WTC11 (cell line): ENCODE measurements around the gene PHPT1. TPM values are rescaled to one million over a fixed set of nuclear protein-coding genes. Genes with fewer than 3 reads are reported as not detected.

Experiments used
- ATAC-seq: fragments of 200-7000 bp; cut with Tn5 transposase; 2 replicates; pipeline ENCODE4 v1.10.0; 2021; ENCODE audit warnings: mild to moderate bottlenecking, moderate library complexity
- CTCF ChIA-PET: fragments of 300-600 bp; sonication (Branson Sonifier 250); formaldehyde crosslinking; loops from one replicate; lab custom pipeline; 2021; ENCODE audit warnings: antibody characterized with exemption; lab: Charles Lee
- POLR2A ChIA-PET: fragments of 350-600 bp; sonication (Branson Sonifier 250); formaldehyde crosslinking; loops from one replicate; lab custom pipeline; 2021; ENCODE audit warnings: antibody characterized with exemption; lab: Charles Lee
- DNase-seq: peaks from one replicate; pipeline ENCODE4 v3.0.0; 2021; ENCODE audit warnings: low spot score
- H3K27ac Mint-ChIP-seq: 2 replicates; pipeline ENCODE4 v1.8.0; 2021; ENCODE audit warnings: mixed read lengths
- H3K27me3 Mint-ChIP-seq: 2 replicates; pipeline ENCODE4 v1.8.0; 2021; ENCODE audit warnings: low read depth, mild to moderate bottlenecking, moderate library complexity, mixed read lengths
- H3K36me3 Mint-ChIP-seq: 2 replicates; pipeline ENCODE4 v1.8.0; 2021; ENCODE audit warnings: mixed read lengths
- H3K4me1 Mint-ChIP-seq: 2 replicates; pipeline ENCODE4 v1.8.0; 2022; ENCODE audit warnings: mixed read lengths
- H3K4me3 Mint-ChIP-seq: 2 replicates; pipeline ENCODE4 v1.8.0; 2021; ENCODE audit warnings: mild to moderate bottlenecking, moderate library complexity, mixed read lengths
- H3K9me3 Mint-ChIP-seq: 2 replicates; pipeline ENCODE4 v1.8.0; 2021; ENCODE audit warnings: mixed read lengths
- CBFB ChIP-seq: sonication (generic); formaldehyde crosslinking; IDR thresholded peaks from 2 replicates; pipeline ENCODE4 v1.8.1; 2022; ENCODE audit warnings: mild to moderate bottlenecking, low read depth, missing genetic modification reagents
- ELF4 ChIP-seq: sonication (generic); formaldehyde crosslinking; IDR thresholded peaks from 2 replicates; pipeline ENCODE4 v1.8.1; 2022; ENCODE audit warnings: low read depth, mild to moderate bottlenecking, moderate library complexity, missing genetic modification reagents
- ESRRA ChIP-seq: sonication (generic); formaldehyde crosslinking; IDR thresholded peaks from 2 replicates; pipeline ENCODE4 v1.8.1; 2022; ENCODE audit warnings: mild to moderate bottlenecking, missing genetic modification reagents, borderline replicate concordance
- ETV6 ChIP-seq: sonication (generic); formaldehyde crosslinking; IDR thresholded peaks from 2 replicates; pipeline ENCODE4 v1.8.1; 2022; ENCODE audit warnings: mild to moderate bottlenecking, missing genetic modification reagents
- FOXP1 ChIP-seq: sonication (generic); formaldehyde crosslinking; IDR thresholded peaks from 2 replicates; pipeline ENCODE4 v1.8.0; 2022; ENCODE audit warnings: missing genetic modification reagents, mild to moderate bottlenecking, moderate library complexity, borderline replicate concordance
- KAT7 ChIP-seq: sonication (generic); formaldehyde crosslinking; IDR thresholded peaks from 2 replicates; pipeline ENCODE4 v1.8.1; 2023; ENCODE audit warnings: missing genetic modification reagents, mild to moderate bottlenecking, borderline replicate concordance
- MXD4 ChIP-seq: fragments of 250-450 bp; sonication (Bioruptor Pico); IDR thresholded peaks from 2 replicates; pipeline ENCODE4 v1.8.0; 2021; ENCODE audit warnings: mild to moderate bottlenecking, moderate library complexity, borderline replicate concordance
- MYBL2 ChIP-seq: sonication (generic); formaldehyde crosslinking; IDR thresholded peaks from 2 replicates; pipeline ENCODE4 v1.8.1; 2023; ENCODE audit warnings: mild to moderate bottlenecking, moderate library complexity, missing genetic modification reagents
- PRRX2 ChIP-seq: fragments of 250-450 bp; sonication (Bioruptor Pico); IDR thresholded peaks from 2 replicates; pipeline ENCODE4 v1.8.0; 2021; ENCODE audit warnings: mild to moderate bottlenecking
- TEAD1 ChIP-seq: sonication (generic); formaldehyde crosslinking; IDR thresholded peaks from 2 replicates; pipeline ENCODE4 v1.8.0; 2022; ENCODE audit warnings: mild to moderate bottlenecking, missing genetic modification reagents
- ZNF138 ChIP-seq: sonication (generic); formaldehyde crosslinking; conservative IDR thresholded peaks from 2 replicates; pipeline ENCODE4 v1.8.1; 2022; ENCODE audit warnings: mild to moderate bottlenecking, moderate library complexity, missing genetic modification reagents
- ZNF219 ChIP-seq: sonication (generic); formaldehyde crosslinking; IDR thresholded peaks from 2 replicates; pipeline ENCODE4 v1.8.0; 2023; ENCODE audit warnings: missing genetic modification reagents, mild to moderate bottlenecking, borderline replicate concordance
- ZNF232 ChIP-seq: sonication (generic); formaldehyde crosslinking; IDR thresholded peaks from 2 replicates; pipeline ENCODE4 v1.8.0; 2022; ENCODE audit warnings: mild to moderate bottlenecking, missing genetic modification reagents
- ZNF396 ChIP-seq: fragments of 250-450 bp; sonication (Bioruptor Pico); IDR thresholded peaks from 2 replicates; pipeline ENCODE4 v1.8.0; 2021; ENCODE audit warnings: mild to moderate bottlenecking, moderate library complexity, borderline replicate concordance
- total RNA-seq: library from RNA; stranded (reverse); gene quantifications from 3 replicates; pipeline ENCODE4 v1.2.3, GENCODE V29; 2021
- TF ChIP-seq, protein P1 (sequence below): fragments of 250-450 bp; sonication (Bioruptor Pico); IDR thresholded peaks from 2 replicates; pipeline ENCODE4 v1.8.0; 2021; ENCODE audit warnings: mild to moderate bottlenecking
- TF ChIP-seq, protein P2 (sequence below): sonication (generic); formaldehyde crosslinking; IDR thresholded peaks from 2 replicates; pipeline ENCODE4 v1.8.0; 2023; ENCODE audit warnings: missing genetic modification reagents
- TF ChIP-seq, protein P3 (sequence below): sonication (generic); formaldehyde crosslinking; IDR thresholded peaks from 2 replicates; pipeline ENCODE4 v1.8.0; 2023; ENCODE audit warnings: missing genetic modification reagents, mild to moderate bottlenecking, borderline replicate concordance
- TF ChIP-seq, protein P4 (sequence below): fragments of 250-450 bp; sonication (Bioruptor Pico); conservative IDR thresholded peaks from 2 replicates; pipeline ENCODE4 v1.9.0; 2021; ENCODE audit warnings: mild to moderate bottlenecking
- TF ChIP-seq, protein P5 (sequence below): fragments of 250-450 bp; sonication (Bioruptor Pico); IDR thresholded peaks from 2 replicates; pipeline ENCODE4 v1.9.0; 2021; ENCODE audit warnings: mild to moderate bottlenecking
- TF ChIP-seq, protein P6 (sequence below): sonication (generic); formaldehyde crosslinking; IDR thresholded peaks from 2 replicates; pipeline ENCODE4 v1.8.1; 2023; ENCODE audit warnings: mild to moderate bottlenecking, missing genetic modification reagents, moderate library complexity
- TF ChIP-seq, protein P7 (sequence below): sonication (generic); formaldehyde crosslinking; IDR thresholded peaks from 2 replicates; pipeline ENCODE4 v1.8.1; 2022; ENCODE audit warnings: mild to moderate bottlenecking, missing genetic modification reagents, moderate library complexity, borderline replicate concordance

The PHPT1 gene
- total RNA-seq, 1 experiment from 2014 or later = 138 TPM

DNA sequence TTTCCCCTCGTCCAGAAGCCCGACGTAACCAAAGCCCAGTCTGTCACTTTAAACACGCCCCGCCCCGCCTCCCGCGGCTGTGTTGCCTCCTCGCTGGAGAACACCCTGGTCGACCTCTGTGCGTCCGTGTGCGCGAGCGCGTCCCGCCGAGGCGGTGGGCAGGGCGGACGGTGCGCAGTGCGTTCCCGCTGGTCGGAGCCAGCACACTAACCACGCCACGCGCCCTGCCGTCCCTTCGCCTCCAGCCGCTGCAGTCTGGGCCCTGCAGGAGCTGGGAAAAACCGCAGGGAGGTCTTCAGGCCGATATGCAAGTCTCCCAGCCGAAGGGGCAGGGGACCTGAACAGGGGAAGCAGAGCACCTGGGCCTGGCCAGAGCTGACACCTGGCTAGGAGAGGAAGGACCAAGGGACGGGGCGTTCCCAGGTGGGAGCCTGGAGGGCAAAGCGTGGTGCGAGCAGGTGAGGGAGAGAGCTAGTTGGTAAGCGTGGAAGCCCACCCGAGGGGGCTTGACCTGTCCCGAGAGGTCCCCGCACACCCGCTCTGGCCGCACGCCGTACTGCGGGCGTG lies 1.3 kb upstream of the PHPT1 start (continued):
- no peak for TF ChIP-seq ZNF396 (CRISPR knock-in tag)
- TF ChIP-seq, protein P1, sequence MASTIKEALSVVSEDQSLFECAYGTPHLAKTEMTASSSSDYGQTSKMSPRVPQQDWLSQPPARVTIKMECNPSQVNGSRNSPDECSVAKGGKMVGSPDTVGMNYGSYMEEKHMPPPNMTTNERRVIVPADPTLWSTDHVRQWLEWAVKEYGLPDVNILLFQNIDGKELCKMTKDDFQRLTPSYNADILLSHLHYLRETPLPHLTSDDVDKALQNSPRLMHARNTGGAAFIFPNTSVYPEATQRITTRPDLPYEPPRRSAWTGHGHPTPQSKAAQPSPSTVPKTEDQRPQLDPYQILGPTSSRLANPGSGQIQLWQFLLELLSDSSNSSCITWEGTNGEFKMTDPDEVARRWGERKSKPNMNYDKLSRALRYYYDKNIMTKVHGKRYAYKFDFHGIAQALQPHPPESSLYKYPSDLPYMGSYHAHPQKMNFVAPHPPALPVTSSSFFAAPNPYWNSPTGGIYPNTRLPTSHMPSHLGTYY (CRISPR knock-in tag) = no peak
- TF ChIP-seq ZNF219 (CRISPR knock-in tag) = 0 out of 2 replicates have a peak, but pooled peaks have one; percentile 28
- no peak for TF ChIP-seq ESRRA (CRISPR knock-in tag)
- no peak for TF ChIP-seq MYBL2 (CRISPR knock-in tag)
- TF ChIP-seq, protein P2, sequence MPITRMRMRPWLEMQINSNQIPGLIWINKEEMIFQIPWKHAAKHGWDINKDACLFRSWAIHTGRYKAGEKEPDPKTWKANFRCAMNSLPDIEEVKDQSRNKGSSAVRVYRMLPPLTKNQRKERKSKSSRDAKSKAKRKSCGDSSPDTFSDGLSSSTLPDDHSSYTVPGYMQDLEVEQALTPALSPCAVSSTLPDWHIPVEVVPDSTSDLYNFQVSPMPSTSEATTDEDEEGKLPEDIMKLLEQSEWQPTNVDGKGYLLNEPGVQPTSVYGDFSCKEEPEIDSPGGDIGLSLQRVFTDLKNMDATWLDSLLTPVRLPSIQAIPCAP (CRISPR knock-in tag) = no peak
- TF ChIP-seq FOXP1 = 0 out of 2 replicates have a peak, but pooled peaks have one; percentile 62
- TF ChIP-seq, protein P3, sequence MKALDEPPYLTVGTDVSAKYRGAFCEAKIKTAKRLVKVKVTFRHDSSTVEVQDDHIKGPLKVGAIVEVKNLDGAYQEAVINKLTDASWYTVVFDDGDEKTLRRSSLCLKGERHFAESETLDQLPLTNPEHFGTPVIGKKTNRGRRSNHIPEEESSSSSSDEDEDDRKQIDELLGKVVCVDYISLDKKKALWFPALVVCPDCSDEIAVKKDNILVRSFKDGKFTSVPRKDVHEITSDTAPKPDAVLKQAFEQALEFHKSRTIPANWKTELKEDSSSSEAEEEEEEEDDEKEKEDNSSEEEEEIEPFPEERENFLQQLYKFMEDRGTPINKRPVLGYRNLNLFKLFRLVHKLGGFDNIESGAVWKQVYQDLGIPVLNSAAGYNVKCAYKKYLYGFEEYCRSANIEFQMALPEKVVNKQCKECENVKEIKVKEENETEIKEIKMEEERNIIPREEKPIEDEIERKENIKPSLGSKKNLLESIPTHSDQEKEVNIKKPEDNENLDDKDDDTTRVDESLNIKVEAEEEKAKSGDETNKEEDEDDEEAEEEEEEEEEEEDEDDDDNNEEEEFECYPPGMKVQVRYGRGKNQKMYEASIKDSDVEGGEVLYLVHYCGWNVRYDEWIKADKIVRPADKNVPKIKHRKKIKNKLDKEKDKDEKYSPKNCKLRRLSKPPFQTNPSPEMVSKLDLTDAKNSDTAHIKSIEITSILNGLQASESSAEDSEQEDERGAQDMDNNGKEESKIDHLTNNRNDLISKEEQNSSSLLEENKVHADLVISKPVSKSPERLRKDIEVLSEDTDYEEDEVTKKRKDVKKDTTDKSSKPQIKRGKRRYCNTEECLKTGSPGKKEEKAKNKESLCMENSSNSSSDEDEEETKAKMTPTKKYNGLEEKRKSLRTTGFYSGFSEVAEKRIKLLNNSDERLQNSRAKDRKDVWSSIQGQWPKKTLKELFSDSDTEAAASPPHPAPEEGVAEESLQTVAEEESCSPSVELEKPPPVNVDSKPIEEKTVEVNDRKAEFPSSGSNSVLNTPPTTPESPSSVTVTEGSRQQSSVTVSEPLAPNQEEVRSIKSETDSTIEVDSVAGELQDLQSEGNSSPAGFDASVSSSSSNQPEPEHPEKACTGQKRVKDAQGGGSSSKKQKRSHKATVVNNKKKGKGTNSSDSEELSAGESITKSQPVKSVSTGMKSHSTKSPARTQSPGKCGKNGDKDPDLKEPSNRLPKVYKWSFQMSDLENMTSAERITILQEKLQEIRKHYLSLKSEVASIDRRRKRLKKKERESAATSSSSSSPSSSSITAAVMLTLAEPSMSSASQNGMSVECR (CRISPR knock-in tag) = no peak
- TF ChIP-seq, protein P4, sequence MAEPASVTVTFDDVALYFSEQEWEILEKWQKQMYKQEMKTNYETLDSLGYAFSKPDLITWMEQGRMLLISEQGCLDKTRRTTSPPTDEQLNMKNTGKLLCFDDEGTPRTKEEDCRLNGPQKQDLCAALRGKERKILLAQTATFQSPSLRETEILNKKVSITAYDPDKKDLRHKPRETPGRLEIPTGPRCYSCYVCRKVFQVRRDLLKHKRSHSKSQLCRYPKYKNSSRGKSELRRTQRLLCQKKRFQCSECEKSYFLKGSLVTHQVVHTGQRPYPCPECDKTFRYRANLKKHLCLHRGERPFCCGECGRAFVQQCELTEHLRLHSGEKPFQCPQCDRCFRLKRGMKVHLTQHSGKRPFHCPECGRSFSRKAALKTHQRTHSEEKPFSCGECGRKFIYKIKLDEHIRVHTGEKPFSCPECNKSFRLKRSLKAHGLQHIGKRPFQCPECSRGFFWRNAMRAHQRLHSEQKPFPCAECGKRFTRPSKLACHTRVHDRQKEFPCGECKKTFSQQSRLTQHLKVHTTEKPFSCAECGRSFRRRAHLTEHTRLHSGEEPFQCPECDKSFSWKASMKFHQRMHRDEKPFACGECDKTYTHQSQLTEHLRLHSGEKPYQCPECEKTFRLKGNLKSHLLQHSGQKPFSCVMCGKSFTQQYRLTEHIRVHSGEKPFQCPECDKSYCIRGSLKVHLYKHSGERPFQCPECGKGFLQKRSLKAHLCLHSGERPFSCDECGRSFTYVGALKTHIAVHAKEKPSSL (CRISPR knock-in tag) = no peak
- TF ChIP-seq ELF4 (CRISPR knock-in tag) = no peak

DNA sequence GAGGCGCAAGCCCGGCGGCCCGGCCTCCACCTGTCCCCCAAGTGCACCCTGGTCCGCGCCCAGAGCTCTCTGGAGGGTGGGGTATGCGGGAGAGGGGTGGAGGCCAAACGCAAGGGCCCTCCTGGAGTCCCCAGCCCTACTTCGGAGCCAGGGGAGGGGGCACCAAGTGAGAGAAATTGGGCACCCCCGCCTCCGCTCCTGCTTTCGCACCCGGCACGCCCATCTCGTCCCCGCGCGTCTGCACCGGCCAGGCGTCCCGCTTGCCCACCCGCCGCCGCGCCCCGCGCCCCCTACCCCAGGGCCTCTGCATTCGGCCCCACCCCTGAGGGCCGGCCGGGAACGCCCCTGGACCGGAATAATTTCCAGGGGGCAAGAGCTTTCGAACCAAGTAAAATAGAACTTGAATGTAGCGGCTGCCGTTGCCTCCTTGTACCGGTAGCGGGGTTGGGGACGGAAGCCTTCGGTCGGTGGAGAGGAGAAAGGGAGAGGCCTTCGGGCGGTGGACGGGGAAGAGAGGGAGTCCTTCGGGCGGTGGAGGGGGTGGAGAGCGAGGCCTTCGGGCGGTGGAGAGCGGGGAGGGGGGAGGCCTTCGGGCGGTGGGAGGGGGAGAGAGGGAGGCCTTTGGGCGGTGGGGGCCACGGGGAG lies 694 bp upstream of the PHPT1 start:
- peak; percentile 0; the same call in 1 of the 2 replicates for ATAC-seq
- Mint-ChIP-seq H3K36me3 (peaks cover 2% of the 10 kb centered on the region; the same call in 1 of the 2 replicates), H3K27ac (peak overlapping the region; percentile 94), H3K4me1 (peaks cover 6% of the 10 kb centered on the region), H3K9me3 (no peaks in the 10 kb centered on the region), H3K27me3 (peaks cover 3% of the 10 kb centered on the region), H3K4me3 (peak overlapping the region; percentile 94)
- peak; percentile 60 for DNase-seq
- POLR2A ChIA-PET = interaction anchor here (0.6 to 3.0 kb wide), 6 partner anchors 13 to 452 kb away, joined by 3 to 14 read pairs (median 4); partner anchors contain the start of gene EDF1
- CTCF ChIA-PET = interaction anchor here (0.7 to 3.0 kb wide), 11 partner anchors 13 to 220 kb away, joined by 3 to 18 read pairs (median 10); partner anchors contain the start of genes NPDC1 and RABL6
- TF ChIP-seq TEAD1 (CRISPR knock-in tag) = no peak
- TF ChIP-seq, protein P2 (CRISPR knock-in tag) = no peak
- no peak for TF ChIP-seq MXD4
- TF ChIP-seq, protein P5, sequence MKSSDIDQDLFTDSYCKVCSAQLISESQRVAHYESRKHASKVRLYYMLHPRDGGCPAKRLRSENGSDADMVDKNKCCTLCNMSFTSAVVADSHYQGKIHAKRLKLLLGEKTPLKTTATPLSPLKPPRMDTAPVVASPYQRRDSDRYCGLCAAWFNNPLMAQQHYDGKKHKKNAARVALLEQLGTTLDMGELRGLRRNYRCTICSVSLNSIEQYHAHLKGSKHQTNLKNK (CRISPR knock-in tag) = no peak
- no peak for TF ChIP-seq KAT7 (CRISPR knock-in tag)
- no peak for TF ChIP-seq CBFB (CRISPR knock-in tag)
- TF ChIP-seq FOXP1 = no peak
- TF ChIP-seq PRRX2 = no peak
- TF ChIP-seq ZNF232 = no peak
- TF ChIP-seq, protein P6, sequence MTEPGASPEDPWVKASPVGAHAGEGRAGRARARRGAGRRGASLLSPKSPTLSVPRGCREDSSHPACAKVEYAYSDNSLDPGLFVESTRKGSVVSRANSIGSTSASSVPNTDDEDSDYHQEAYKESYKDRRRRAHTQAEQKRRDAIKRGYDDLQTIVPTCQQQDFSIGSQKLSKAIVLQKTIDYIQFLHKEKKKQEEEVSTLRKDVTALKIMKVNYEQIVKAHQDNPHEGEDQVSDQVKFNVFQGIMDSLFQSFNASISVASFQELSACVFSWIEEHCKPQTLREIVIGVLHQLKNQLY (CRISPR knock-in tag) = no peak
- TF ChIP-seq, protein P7, sequence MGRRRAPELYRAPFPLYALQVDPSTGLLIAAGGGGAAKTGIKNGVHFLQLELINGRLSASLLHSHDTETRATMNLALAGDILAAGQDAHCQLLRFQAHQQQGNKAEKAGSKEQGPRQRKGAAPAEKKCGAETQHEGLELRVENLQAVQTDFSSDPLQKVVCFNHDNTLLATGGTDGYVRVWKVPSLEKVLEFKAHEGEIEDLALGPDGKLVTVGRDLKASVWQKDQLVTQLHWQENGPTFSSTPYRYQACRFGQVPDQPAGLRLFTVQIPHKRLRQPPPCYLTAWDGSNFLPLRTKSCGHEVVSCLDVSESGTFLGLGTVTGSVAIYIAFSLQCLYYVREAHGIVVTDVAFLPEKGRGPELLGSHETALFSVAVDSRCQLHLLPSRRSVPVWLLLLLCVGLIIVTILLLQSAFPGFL = no peak
- TF ChIP-seq ETV6 (CRISPR knock-in tag) = no peak
- no peak for TF ChIP-seq ZNF138 (CRISPR knock-in tag)
